OCI-LY3 (cell line): Measurements from ENCODE around the gene PARPBP.

Experiments
- CTCF ChIP-seq: fragments of 200-600, 300-600 bp; sonication (generic); IDR thresholded peaks from 2 replicates; pipeline ENCODE4 v1.5.1; 2014; ENCODE audit warnings: antibody characterized with exemption, low read length, low read depth
- EZH2phosphoT487 ChIP-seq: fragments of 200-600 bp; shearing (Covaris generic); IDR thresholded peaks from 2 replicates; pipeline ENCODE4 v1.6.1; 2018; ENCODE audit warnings: antibody characterized with exemption, mixed run types, low read depth

- peak; percentile 64 for TF ChIP-seq CTCF
- no peak for TF ChIP-seq EZH2phosphoT487
These were observed 24.2 kb upstream of the PARPBP start for GRCh38 chr12:102095677-102096263.
